Activated CD4-positive, alpha-beta T cell treated with anti-CD3 and anti-CD28 coated beads for 36 hours (primary cell): ENCODE measurements around the gene SCN4A. TPM values are rescaled to one million over a fixed set of nuclear protein-coding genes. Genes with fewer than 3 reads are reported as not detected.
"Not testable (repeated sequence)": the region's sequence is repeated elsewhere in the genome, so short reads cannot be mapped to it uniquely, and the experiment has no call there.

Experiments used
- ATAC-seq: fragments of 200-7000 bp; cut with Tn5 transposase; one replicate; pipeline ENCODE4 v1.10.0; 2021; ENCODE audit warnings: mild to moderate bottlenecking, moderate library complexity
- CTCF ChIA-PET: fragments of 350-600 bp; sonication (Branson Sonifier 250); formaldehyde crosslinking; loops from one replicate; lab custom pipeline; 2021; ENCODE audit warnings: antibody characterized with exemption; lab: Charles Lee
- POLR2A ChIA-PET: fragments of 350-600 bp; sonication (Branson Sonifier 250); formaldehyde crosslinking; loops from one replicate; lab custom pipeline; 2021; ENCODE audit warnings: antibody characterized with exemption, inconsistent platforms; lab: Charles Lee
- DNase-seq: peaks from one replicate; pipeline ENCODE4 v3.0.0-alpha.2; 2020
- H3K27ac Mint-ChIP-seq: one replicate; pipeline ENCODE4 v1.8.0; 2021; ENCODE audit warnings: mixed read lengths
- H3K27me3 Mint-ChIP-seq: one replicate; pipeline ENCODE4 v1.8.0; 2021; ENCODE audit warnings: mixed read lengths
- H3K36me3 Mint-ChIP-seq: one replicate; pipeline ENCODE4 v1.8.0; 2021; ENCODE audit warnings: low read depth, mixed read lengths
- H3K4me1 Mint-ChIP-seq: one replicate; pipeline ENCODE4 v1.8.0; 2021; ENCODE audit warnings: mixed read lengths
- H3K4me3 Mint-ChIP-seq: one replicate; pipeline ENCODE4 v1.8.0; 2021; ENCODE audit warnings: mild to moderate bottlenecking, moderate library complexity, mixed read lengths
- H3K9me3 Mint-ChIP-seq: one replicate; pipeline ENCODE4 v1.8.0; 2021; ENCODE audit warnings: low read depth, mixed read lengths
- intact Hi-C, 2 experiments: fragments of 100-400 bp; cut with DNase I in 1 of 2; cut with micrococcal nuclease in 1 of 2; formaldehyde crosslinking; loops; one replicate each; pipeline versions ENCODE4 v1.14.2 to v1.15.1; 2022 to 2024; cut with DNase I, micrococcal nuclease
- total RNA-seq, 2 experiments: library from RNA; stranded (reverse); gene quantifications; one replicate each; pipeline ENCODE4 v1.2.3, GENCODE V29; 2021

The SCN4A gene
- total RNA-seq, 2 experiments from 2014 or later = 0.21 to 0.50 TPM

- Mint-ChIP-seq H3K4me3 (no peak within 1 kb of the TSS), H3K9me3 (no peaks in the 10 kb centered on the region), H3K27ac (no peak within 1 kb of the TSS), H3K4me1 (no peaks in the 10 kb centered on the region), H3K27me3 (no peaks in the 10 kb centered on the region), H3K36me3 (no peaks in the 10 kb centered on the region)
- DNase-seq (no peak), ATAC-seq (no peak)
- ChIA-PET CTCF (interaction anchor here (0.7 to 2.4 kb wide), 21 partner anchors 8 to 371 kb away, joined by 3 to 7 read pairs (median 4); partner anchors contain the start of gene ICAM2), POLR2A (no interaction called here)
- intact Hi-C loops = loop anchor here (2.0 to 10.0 kb wide), 3 partner anchors 222 to 374 kb away; no protein-coding TSS in a partner anchor
Measured at GRCh38 chr17:63911041-63911635, 61.6 kb downstream of the SCN4A start, which contains the start of gene CSHL1. CSHL1 (minus strand) TSS chr17:63911258; CDS start chr17:63911196, 62 bp downstream.

GRCh38 chr17:63910096-63910495, 62.6 kb downstream of the SCN4A start:
- Mint-ChIP-seq H3K4me1 (no peaks in the 10 kb centered on the region), H3K36me3 (no peaks in the 10 kb centered on the region), H3K27ac (no peak overlapping the region), H3K9me3 (no peaks in the 10 kb centered on the region), H3K4me3 (no peak overlapping the region), H3K27me3 (no peaks in the 10 kb centered on the region)
- intact Hi-C loops = loop anchor here (2.0 to 10.0 kb wide), 3 partner anchors 223 to 375 kb away; no protein-coding TSS in a partner anchor
- POLR2A ChIA-PET = no interaction called here
- no peak for ATAC-seq
- no peak for DNase-seq
- CTCF ChIA-PET = interaction anchor here (0.7 to 2.2 kb wide), 5 partner anchors 24 to 308 kb away, joined by 3 to 5 read pairs (median 3); no protein-coding TSS in a partner anchor

DNA sequence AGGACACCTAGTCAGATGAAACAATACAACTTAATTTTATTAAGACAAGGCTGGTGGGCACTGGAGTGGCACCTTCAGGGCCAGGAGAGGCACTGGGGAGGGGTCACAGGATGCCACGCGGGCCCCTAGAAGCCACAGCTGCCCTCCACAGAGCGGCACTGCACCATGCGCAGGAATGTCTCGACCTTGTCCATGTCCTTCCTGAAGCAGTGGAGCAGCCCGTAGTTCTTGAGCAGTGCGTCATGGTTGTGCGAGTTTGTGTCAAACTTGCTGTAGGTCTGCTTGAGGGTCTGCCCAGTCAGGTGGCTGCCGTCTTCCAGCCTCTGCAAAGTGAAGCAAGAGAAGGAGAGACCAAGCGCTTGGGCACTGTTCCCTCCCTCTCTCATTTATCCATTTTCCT, 63.1 kb downstream of the SCN4A start:
- H3K4me1 Mint-ChIP-seq, H3K27ac Mint-ChIP-seq, H3K27me3 Mint-ChIP-seq, POLR2A ChIA-PET, DNase-seq, ATAC-seq, H3K9me3 Mint-ChIP-seq, intact Hi-C loops, H3K4me3 Mint-ChIP-seq, H3K36me3 Mint-ChIP-seq: not testable (repeated sequence)
- CTCF ChIA-PET = interaction anchor here (1.2 kb wide), 1 partner anchor 117 kb away, joined by 3 read pairs; no protein-coding TSS in a partner anchor

- POLR2A ChIA-PET, H3K36me3 Mint-ChIP-seq, H3K27me3 Mint-ChIP-seq, H3K4me1 Mint-ChIP-seq, H3K27ac Mint-ChIP-seq, intact Hi-C loops, H3K4me3 Mint-ChIP-seq, H3K9me3 Mint-ChIP-seq: not testable (repeated sequence)
- CTCF ChIA-PET = interaction anchor here (0.9 to 1.9 kb wide), 10 partner anchors 9 to 375 kb away, joined by 3 to 6 read pairs (median 4); partner anchors contain the start of gene GH1
- DNase-seq = peak; percentile 56
- peak; percentile 58 for ATAC-seq
Measured at GRCh38 chr17:63907161-63907778, 65.4 kb downstream of the SCN4A start.

GRCh38 chr17:63904796-63905195, 67.9 kb downstream of the SCN4A start:
- H3K4me1 Mint-ChIP-seq, intact Hi-C loops, ATAC-seq, DNase-seq, H3K27me3 Mint-ChIP-seq, H3K36me3 Mint-ChIP-seq, H3K9me3 Mint-ChIP-seq, H3K27ac Mint-ChIP-seq, POLR2A ChIA-PET, H3K4me3 Mint-ChIP-seq: not testable (repeated sequence)
- CTCF ChIA-PET = interaction anchor here (0.6 to 2.3 kb wide), 6 partner anchors 14 to 341 kb away, joined by 3 to 8 read pairs (median 3); partner anchors contain the start of gene GH1

DNA sequence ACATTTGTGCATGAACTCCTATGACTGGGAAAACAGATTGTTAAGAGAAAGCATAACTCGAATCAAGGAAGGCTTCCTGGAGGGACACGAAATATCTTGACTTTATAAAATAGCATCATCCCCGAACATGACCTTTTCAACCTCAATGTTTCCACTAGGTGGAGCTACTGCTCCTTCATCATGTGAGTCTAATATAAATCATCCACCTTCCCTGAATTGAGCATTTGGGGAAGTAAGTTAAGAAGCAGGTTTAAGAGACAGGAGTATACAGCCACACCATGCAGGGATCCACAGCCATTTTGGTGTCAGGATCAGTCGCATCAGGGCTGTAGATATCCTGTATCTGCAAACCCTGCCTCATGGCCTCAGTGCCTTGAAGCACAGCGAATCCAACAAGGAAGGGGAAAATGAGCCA, 68.9 kb downstream of the SCN4A start:
- POLR2A ChIA-PET, H3K36me3 Mint-ChIP-seq, intact Hi-C loops, H3K4me3 Mint-ChIP-seq, H3K27ac Mint-ChIP-seq, H3K27me3 Mint-ChIP-seq, H3K9me3 Mint-ChIP-seq: not testable (repeated sequence)
- peak; percentile 71 for ATAC-seq
- peaks cover 15% of the 10 kb centered on the region for H3K4me1 Mint-ChIP-seq
- DNase-seq = peak; percentile 27
- CTCF ChIA-PET = interaction anchor here (0.6 to 3.8 kb wide), 11 partner anchors 8 to 404 kb away, joined by 3 to 10 read pairs (median 4); partner anchors contain the start of gene GH1

DNA sequence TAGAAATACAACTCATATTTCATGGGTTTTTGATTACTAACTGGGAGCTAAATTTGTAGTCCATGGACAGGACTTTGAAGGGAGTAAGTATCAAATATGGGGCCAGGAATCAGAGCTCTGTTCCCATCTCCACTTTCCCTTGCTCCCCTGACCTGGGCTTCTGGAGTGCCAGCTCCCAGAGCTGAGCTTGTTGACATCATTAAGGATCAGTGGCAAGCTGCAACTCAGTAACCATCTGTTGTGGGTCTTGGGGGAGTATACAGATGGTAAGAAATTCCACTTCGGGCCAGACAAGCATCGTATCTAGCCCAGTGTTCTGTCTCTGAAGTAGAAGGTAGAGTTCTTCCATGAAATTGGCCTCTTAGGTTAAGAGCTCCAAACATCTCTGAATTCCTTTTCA, 70.7 kb downstream of the SCN4A start:
- H3K27ac Mint-ChIP-seq, H3K4me3 Mint-ChIP-seq, intact Hi-C loops, POLR2A ChIA-PET, H3K36me3 Mint-ChIP-seq, H3K9me3 Mint-ChIP-seq, ATAC-seq, H3K27me3 Mint-ChIP-seq, DNase-seq: not testable (repeated sequence)
- peaks cover 18% of the 10 kb centered on the region for H3K4me1 Mint-ChIP-seq
- CTCF ChIA-PET = interaction anchor here (0.6 to 3.8 kb wide), 15 partner anchors 12 to 357 kb away, joined by 3 to 11 read pairs (median 4); partner anchors contain the start of gene CD79B

- H3K4me3 Mint-ChIP-seq, intact Hi-C loops, H3K9me3 Mint-ChIP-seq, H3K27me3 Mint-ChIP-seq, H3K36me3 Mint-ChIP-seq, H3K27ac Mint-ChIP-seq, POLR2A ChIA-PET: not testable (repeated sequence)
- peak; percentile 89 for ATAC-seq
- CTCF ChIA-PET = interaction anchor here (0.6 to 2.2 kb wide), 4 partner anchors 8 to 114 kb away, joined by 3 to 6 read pairs (median 4); no protein-coding TSS in a partner anchor
- peak; percentile 66 for DNase-seq
- peaks cover 18% of the 10 kb centered on the region for H3K4me1 Mint-ChIP-seq
Measured at GRCh38 chr17:63898899-63899798, 73.6 kb downstream of the SCN4A start.

- H3K27me3 Mint-ChIP-seq, H3K36me3 Mint-ChIP-seq, POLR2A ChIA-PET, CTCF ChIA-PET, H3K4me3 Mint-ChIP-seq, H3K9me3 Mint-ChIP-seq, intact Hi-C loops, H3K27ac Mint-ChIP-seq, ATAC-seq, DNase-seq: not testable (repeated sequence)
- H3K4me1 Mint-ChIP-seq = peaks cover 14% of the 10 kb centered on the region
Measured at GRCh38 chr17:63896524-63897354, 76.0 kb downstream of the SCN4A start, which contains the start of gene CSH1. CSH1 (minus strand) TSS chr17:63896574; CDS start chr17:63896511, 63 bp downstream.

GRCh38 chr17:63894821-63895220, 77.9 kb downstream of the SCN4A start:
- intact Hi-C loops, CTCF ChIA-PET, DNase-seq, H3K27me3 Mint-ChIP-seq, H3K36me3 Mint-ChIP-seq, POLR2A ChIA-PET, ATAC-seq, H3K9me3 Mint-ChIP-seq, H3K4me3 Mint-ChIP-seq, H3K27ac Mint-ChIP-seq: not testable (repeated sequence)
- peaks cover 12% of the 10 kb centered on the region for H3K4me1 Mint-ChIP-seq
